Thymus (tissue), 11 donors: Measurements from ENCODE around the gene NR4A1. TPM values are rescaled to one million over a fixed set of nuclear protein-coding genes. Genes with fewer than 3 reads are reported as not detected.

ENCODE experiments used
- DNase-seq, 9 donors: peaks; one replicate each; pipeline ENCODE4 v3.0.0-alpha.2; 2013; ENCODE audit warnings: low spot score in 9 of 9, low read depth in 6 of 9, missing footprints in 1 of 9
- H3K27ac ChIP-seq, 2 donors: one replicate each; pipeline ENCODE4 v1.5.1; 2013; ENCODE audit warnings: control low read depth in 1 of 2, low read depth in 1 of 2, low read length in 1 of 2, mild to moderate bottlenecking in 1 of 2, moderate library complexity in 1 of 2
- H3K27me3 ChIP-seq, 2 donors: one replicate each; pipeline ENCODE4 v1.5.1; 2013; ENCODE audit warnings: low read length in 1 of 2; ENCODE audit not compliant: control insufficient read depth in 2 of 2, insufficient read depth in 1 of 2
- H3K36me3 ChIP-seq, 2 donors: one replicate each; pipeline ENCODE4 v1.5.1; 2013; ENCODE audit warnings: low read length in 1 of 2, mild to moderate bottlenecking in 1 of 2, moderate library complexity in 1 of 2; ENCODE audit not compliant: control insufficient read depth in 2 of 2, insufficient read depth in 2 of 2
- H3K4me1 ChIP-seq, 2 donors: one replicate each; pipeline ENCODE4 v1.5.1; 2013; ENCODE audit warnings: low read length in 2 of 2; ENCODE audit not compliant: control insufficient read depth in 2 of 2, insufficient read depth in 2 of 2
- H3K4me3 ChIP-seq, 2 donors: one replicate each; pipeline ENCODE4 v1.5.1; 2013; ENCODE audit warnings: low read length in 2 of 2, control low read depth in 1 of 2, mild to moderate bottlenecking in 1 of 2
- H3K9me3 ChIP-seq, 2 donors: one replicate each; pipeline ENCODE4 v1.5.1; 2013; ENCODE audit warnings: low read length in 1 of 2, mild to moderate bottlenecking in 1 of 2; ENCODE audit not compliant: control insufficient read depth in 2 of 2, insufficient read depth in 1 of 2
- WGBS: extraction: QIAGEN DNeasy Blood & Tissue Kit; methylation state at CpG from one replicate; pipeline ENCODE4 v1.1.7; 2013; 5-methylcytosine and 5-hydroxymethylcytosine counted together
- polyA plus RNA-seq: library from polyadenylated mRNA; stranded (reverse); fragments of 200-250 nt; gene quantifications from one replicate; pipeline ENCODE4 v1.2.3, GENCODE V29; 2013
- total RNA-seq: library from RNA; stranded (reverse); fragments of 120-200 nt; gene quantifications from one replicate; pipeline ENCODE4 v1.2.4, GENCODE V29; 2013
- donor health status: healthy.

Gene NR4A1
- total and polyA plus RNA-seq, 2 donors, result 10.4 to 106 TPM

DNA sequence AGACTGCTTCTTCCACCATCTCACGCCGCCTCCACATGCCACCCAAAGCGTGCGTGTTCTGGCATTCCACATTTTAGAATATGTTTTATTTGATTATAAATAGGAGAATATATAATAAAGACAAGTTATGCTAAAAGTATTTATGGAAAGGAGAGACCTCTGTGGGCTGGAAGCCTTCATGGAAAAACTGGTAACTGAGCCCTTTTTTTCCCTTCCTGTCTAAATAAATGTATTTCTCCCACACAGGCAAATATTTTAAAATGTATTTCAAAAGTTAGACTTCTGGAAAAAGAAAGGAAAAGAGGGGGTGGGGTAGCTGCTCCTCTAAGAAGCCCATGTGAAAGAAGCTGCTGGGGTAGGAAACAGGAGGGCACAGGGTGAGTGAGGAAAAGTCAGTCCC, 16.1 kb upstream of the NR4A1 start:
- WGBS, result 97% methylated on average over 4 of the region's 4 CpGs
- H3K4me3 ChIP-seq, result no peak overlapping the region

GRCh38 chr12:52035926-52036325, 15.3 kb upstream of the NR4A1 start:
- Histone ChIP-seq H3K4me3 (no peak overlapping the region), H3K36me3 (no peaks in the 10 kb centered on the region), H3K9me3 (peaks cover 0 to 5% of the 10 kb centered on the region in 2 donors), H3K27ac (no peak overlapping the region), H3K4me1 (peaks cover 14 to 54% of the 10 kb centered on the region in 2 donors), H3K27me3 (peaks cover 19 to 76% of the 10 kb centered on the region in 2 donors)
- no peak for DNase-seq
- WGBS, result 94% methylated on average over 2 of the region's 2 CpGs

More for the DNA sequence above, 16.1 kb upstream of the NR4A1 start:
- H3K9me3 ChIP-seq, result peaks cover 0 to 5% of the 10 kb centered on the region in 2 donors
- no peaks in the 10 kb centered on the region for H3K36me3 ChIP-seq
- H3K27ac ChIP-seq, result no peak overlapping the region
- no peak for DNase-seq
- peaks cover 19 to 70% of the 10 kb centered on the region in 2 donors for H3K27me3 ChIP-seq
- H3K4me1 ChIP-seq, result peaks cover 14 to 54% of the 10 kb centered on the region in 2 donors

GRCh38 chr12:52036587-52037171, 14.6 kb upstream of the NR4A1 start:
- 12% methylated on average over 53 of the region's 53 CpGs for WGBS
- H3K27ac ChIP-seq, result peak overlapping the region in 1 of 2 donors; percentile 41
- H3K27me3 ChIP-seq, result peaks cover 19 to 76% of the 10 kb centered on the region in 2 donors
- H3K9me3 ChIP-seq, result peaks cover 0 to 5% of the 10 kb centered on the region in 2 donors
- H3K4me1 ChIP-seq, result peaks cover 17 to 59% of the 10 kb centered on the region in 2 donors
- H3K4me3 ChIP-seq, result peak overlapping the region; percentile 21 to 49
- H3K36me3 ChIP-seq, result no peaks in the 10 kb centered on the region
- peak in 3 of 9 donors; percentile 52 to 76 (median 68) for DNase-seq

- Histone ChIP-seq H3K4me1 (peaks cover 24 to 61% of the 10 kb centered on the region in 2 donors), H3K27me3 (peaks cover 19 to 76% of the 10 kb centered on the region in 2 donors), H3K27ac (no peak overlapping the region), H3K4me3 (peak overlapping the region; percentile 41 to 49), H3K36me3 (no peaks in the 10 kb centered on the region), H3K9me3 (peaks cover 0 to 5% of the 10 kb centered on the region in 2 donors)
- WGBS, result 5% methylated on average over 59 of the region's 59 CpGs
- no peak for DNase-seq
Measured at GRCh38 chr12:52037248-52037861, 13.9 kb upstream of the NR4A1 start.

- Histone ChIP-seq H3K4me3 (no peak overlapping the region), H3K27me3 (peaks cover 19 to 72% of the 10 kb centered on the region in 2 donors), H3K9me3 (peaks cover 0 to 2% of the 10 kb centered on the region in 2 donors), H3K27ac (no peak overlapping the region), H3K36me3 (no peaks in the 10 kb centered on the region), H3K4me1 (peaks cover 27 to 62% of the 10 kb centered on the region in 2 donors)
- DNase-seq, result no peak
- 93% methylated on average over 6 of the region's 6 CpGs for whole genome bisulfite sequencing
Measured at GRCh38 chr12:52038447-52038846, 12.8 kb upstream of the NR4A1 start.

- Histone ChIP-seq H3K27me3 (peaks cover 10 to 56% of the 10 kb centered on the region in 2 donors), H3K4me3 (no peak overlapping the region), H3K4me1 (peaks cover 24 to 50% of the 10 kb centered on the region in 2 donors), H3K27ac (no peak overlapping the region), H3K9me3 (peaks cover 0 to 4% of the 10 kb centered on the region in 2 donors), H3K36me3 (no peaks in the 10 kb centered on the region)
- WGBS, result 94% methylated on average over 3 of the region's 3 CpGs
- DNase-seq, result no peak
Measured at GRCh38 chr12:52041035-52041434, 10.2 kb upstream of the NR4A1 start.

GRCh38 chr12:52041695-52042123, 9.5 kb upstream of the NR4A1 start:
- Histone ChIP-seq H3K4me3 (peak overlapping the region in 1 of 2 donors; percentile 8), H3K36me3 (no peaks in the 10 kb centered on the region), H3K4me1 (peaks cover 22 to 44% of the 10 kb centered on the region in 2 donors), H3K27me3 (peaks cover 6 to 49% of the 10 kb centered on the region in 2 donors), H3K9me3 (peaks cover 0 to 4% of the 10 kb centered on the region in 2 donors), H3K27ac (no peak overlapping the region)
- WGBS, result 24% methylated on average over 6 of the region's 6 CpGs
- DNase-seq, result peak in 4 of 9 donors; percentile 62 to 83 (median 73)

DNA sequence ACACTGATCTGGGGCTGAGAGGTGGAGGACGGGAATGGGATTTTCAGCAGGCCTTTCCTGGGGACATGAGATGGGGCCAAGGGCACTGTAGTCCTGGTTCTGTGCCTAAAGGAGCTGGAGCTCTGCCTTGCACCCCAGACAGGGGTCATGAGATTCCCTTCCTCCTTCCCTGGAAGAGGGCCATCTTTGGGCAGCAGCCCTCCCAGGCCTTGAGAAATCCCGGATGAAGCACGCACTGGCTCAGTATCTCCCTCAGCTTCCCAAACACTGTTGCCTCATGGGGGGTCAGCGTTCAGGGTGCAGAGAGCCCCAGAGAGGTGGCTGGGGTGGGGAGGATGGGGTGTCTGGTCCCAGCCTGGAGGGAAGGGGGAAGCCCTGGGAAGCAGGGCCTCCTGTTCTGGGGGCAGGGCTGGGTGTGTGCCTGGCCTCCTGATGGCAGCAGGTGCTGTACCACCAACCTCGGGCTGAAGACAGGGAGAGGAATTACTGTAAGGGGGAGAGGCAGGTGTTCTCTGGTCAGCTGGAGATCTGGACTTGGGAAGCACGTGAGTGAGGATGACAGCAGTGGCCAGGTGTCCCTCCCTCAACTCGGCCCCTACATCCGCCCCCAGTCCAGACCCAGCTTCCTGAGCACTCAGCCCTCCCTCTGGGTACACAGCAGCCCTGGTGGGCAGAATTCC, 8.4 kb upstream of the NR4A1 start:
- WGBS, result 92% methylated on average over 8 of the region's 8 CpGs
- H3K27me3 ChIP-seq, result peaks cover 0 to 39% of the 10 kb centered on the region in 2 donors
- H3K4me3 ChIP-seq, result no peak overlapping the region
- peaks cover 0 to 4% of the 10 kb centered on the region in 2 donors for H3K9me3 ChIP-seq
- H3K36me3 ChIP-seq, result no peaks in the 10 kb centered on the region
- peaks cover 17 to 35% of the 10 kb centered on the region in 2 donors for H3K4me1 ChIP-seq
- no peak overlapping the region for H3K27ac ChIP-seq
- no peak for DNase-seq
